GM12801 (cell line): ENCODE data around the gene PUS3.

ENCODE experiments used
- CTCF ChIP-seq: IDR thresholded peaks from one replicate; pipeline ENCODE4 v1.5.1; 2011; ENCODE audit warnings: control low read depth; ENCODE audit not compliant: insufficient read length; ENCODE audit errors: extremely low read depth

The PUS3 gene

DNA sequence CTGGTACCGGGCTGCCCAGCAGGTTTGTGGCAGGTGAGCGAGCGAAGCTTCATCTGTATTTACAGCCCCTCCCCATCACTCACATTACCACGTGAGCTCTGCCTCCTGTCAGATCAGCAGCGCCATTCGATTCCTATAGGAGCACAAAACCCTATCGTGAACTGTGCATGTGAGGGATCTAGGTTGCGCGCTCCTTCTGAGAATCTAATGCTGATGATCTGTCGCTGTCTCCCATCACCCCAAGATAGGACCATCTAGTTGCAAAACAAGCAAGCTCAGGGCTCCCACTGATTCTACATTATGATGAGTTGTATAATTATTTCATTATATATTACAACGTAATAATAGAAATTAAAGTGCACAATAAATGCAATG, 27.1 kb upstream of the PUS3 start:
- TF ChIP-seq CTCF = no peak

DNA sequence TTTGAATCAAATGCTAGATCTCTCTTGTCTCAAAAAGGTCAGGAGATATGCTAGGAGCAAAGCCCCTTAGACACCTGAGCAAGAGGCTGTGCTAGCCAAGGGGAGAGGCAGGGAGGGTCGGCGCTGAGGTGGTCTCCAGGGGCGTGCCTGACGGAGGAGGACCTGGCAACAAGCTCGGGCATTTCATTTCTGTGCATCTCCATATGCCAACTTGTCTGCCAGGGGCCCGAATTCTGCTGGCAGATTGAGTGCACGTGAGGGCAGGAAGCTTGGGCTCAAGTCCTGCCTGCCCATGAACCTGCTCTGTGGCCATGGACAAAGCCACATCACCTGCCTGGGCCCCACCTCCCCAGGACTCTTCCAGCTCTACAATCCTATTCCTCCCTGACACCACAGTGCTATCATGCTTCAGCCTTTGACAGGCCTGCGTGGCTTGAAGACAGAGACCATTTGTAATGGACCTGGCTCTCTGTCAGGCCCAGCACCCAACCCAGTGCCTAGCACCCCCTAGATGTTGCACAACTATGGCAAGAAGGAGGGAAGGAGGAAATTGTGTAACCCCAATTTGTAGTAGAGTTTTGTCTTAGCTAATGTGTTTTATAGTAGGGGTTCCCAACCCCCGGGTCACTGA, 26.6 kb upstream of the PUS3 start:
- TF ChIP-seq CTCF = no peak

GRCh38 chr11:125926682-125927081, 23.7 kb upstream of the PUS3 start:
- no peak for TF ChIP-seq CTCF

GRCh38 chr11:125925804-125926203, 22.8 kb upstream of the PUS3 start:
- TF ChIP-seq CTCF = no peak

- no peak for TF ChIP-seq CTCF
Observed at GRCh38 chr11:125925247-125925740, 22.3 kb upstream of the PUS3 start.

- TF ChIP-seq CTCF = no peak
Observed at GRCh38 chr11:125924384-125925007, 21.5 kb upstream of the PUS3 start.

- no peak for TF ChIP-seq CTCF
Observed at GRCh38 chr11:125923633-125924032, 20.6 kb upstream of the PUS3 start.
